GM23248 (cell line): Measurements from ENCODE around the gene HAVCR1.

ENCODE experiments used
- EZH2 ChIP-seq: fragments of 200-600 bp; sonication (generic); IDR thresholded peaks from 2 replicates; pipeline ENCODE4 v1.6.1; 2018; ENCODE audit warnings: antibody characterized with exemption, mild to moderate bottlenecking; ENCODE audit not compliant: insufficient read depth, poor library complexity, severe bottlenecking
- EZH2phosphoT487 ChIP-seq: fragments of 200-600 bp; sonication (generic); IDR thresholded peaks from 2 replicates; pipeline ENCODE4 v1.6.1; 2018; ENCODE audit warnings: antibody characterized with exemption, moderate library complexity, mild to moderate bottlenecking, low read depth; ENCODE audit not compliant: insufficient read depth

- TF ChIP-seq EZH2 (no peak), EZH2phosphoT487 (no peak)
Measured at GRCh38 chr5:157029457-157029856, 29.5 kb downstream of the HAVCR1 start.
